Hypothalamus (tissue), 51 donors: Measurements from ENCODE around the gene FAM120B.
"Not testable (repeated sequence)": the region's sequence is repeated elsewhere in the genome, so short reads cannot be mapped to it uniquely, and the experiment has no call there.

Source experiments
- DNase-seq, 51 donors: peaks; one replicate each; lab custom pipeline; 2025; lab: John Stamatoyannopoulos, UW

The FAM120B gene

DNA sequence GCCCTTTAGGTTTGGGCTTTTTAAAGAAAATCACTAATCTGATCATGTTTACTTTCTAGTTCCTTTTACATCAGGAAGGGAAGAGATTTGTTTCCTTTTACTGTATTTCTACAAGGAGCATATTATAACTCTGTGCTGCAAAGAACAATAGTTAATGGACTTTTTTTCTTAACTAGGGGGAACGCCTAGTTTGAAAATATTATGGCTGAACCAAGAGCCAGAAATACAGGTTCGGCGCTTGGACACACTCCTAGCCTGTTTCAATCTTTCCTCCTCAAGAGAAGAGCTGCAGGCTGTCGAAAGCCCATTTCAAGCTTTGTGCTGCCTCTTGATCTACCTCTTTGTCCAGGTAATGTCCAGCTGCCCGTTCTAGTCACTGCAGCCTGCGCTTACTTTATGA, 41.4 kb downstream of the FAM120B start:
- DNase-seq = no peak

DNA sequence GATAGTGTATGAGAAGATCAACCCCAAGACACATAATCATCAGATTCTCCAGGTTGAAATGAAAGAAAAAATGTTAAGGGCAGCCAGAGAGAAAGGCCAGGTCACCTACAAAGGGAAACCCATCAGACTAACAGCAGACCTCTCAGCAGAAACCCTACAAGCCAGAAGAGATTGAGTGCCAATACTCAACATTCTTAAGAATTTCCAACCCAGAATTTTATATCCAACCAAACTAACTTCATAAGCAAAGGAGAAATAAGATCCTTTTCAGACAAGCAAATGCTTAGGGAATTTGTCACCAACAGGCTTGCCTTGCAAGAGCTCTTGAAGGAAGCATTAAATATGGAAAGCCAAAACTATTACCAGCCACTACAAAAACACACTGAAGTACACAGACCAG, 44.9 kb downstream of the FAM120B start:
- not testable (repeated sequence) for DNase-seq

DNA sequence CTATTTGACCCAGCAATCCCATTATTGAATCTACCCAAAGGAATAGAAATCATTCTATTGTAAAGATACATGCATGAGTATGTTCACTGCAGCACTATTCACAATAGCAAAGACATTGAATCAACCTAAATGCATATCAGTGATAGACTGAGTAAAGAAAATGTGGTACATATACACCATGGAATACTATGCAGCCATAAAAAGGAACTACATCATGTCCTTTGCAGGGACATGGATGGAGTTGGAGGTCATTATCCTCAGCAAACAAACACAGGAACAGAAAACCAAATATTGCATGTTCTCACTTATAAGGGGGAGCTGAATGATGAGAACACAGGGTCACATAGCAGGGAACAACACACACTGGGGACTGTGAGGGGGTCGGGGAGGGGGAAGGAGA, 48.6 kb downstream of the FAM120B start:
- DNase-seq = not testable (repeated sequence)

DNA sequence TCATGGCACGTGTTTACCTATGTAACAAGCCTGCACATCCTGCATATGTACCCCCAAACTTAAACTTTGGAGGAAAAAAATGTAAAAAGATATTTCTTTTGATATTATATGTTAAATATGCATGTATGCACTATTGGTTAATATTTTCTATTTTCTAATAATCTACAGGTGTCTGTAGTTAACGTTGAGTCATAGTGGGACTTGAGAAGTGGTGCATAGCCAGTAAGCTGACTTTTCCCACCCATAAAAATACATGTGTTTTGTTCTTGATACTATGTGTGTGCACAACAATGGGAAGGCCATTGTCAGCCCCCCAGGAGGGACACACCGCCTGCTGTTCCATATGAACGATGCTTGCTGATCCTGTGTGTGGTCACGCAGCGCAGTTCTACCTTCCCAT, 49.1 kb downstream of the FAM120B start:
- DNase-seq = no peak

DNA sequence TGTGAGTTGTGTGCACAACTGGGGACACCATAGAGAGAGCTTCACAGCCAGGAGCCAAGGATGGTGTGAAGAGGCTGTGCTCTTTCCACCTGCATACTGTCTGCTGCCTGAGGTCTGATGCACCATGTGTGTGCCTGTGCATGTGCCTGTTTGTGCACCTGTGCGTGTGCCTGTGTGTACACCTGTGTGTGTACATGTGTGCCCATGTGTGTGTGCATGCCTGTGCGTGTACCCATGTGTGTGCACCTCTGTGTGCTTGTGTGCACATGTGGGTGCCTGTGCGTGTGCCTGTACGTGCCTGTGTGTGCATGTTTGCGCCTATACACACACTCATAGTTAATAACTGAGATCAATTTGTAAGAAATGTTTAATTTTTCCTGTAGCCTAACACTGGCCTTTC, 51.3 kb downstream of the FAM120B start:
- DNase-seq = no peak

DNA sequence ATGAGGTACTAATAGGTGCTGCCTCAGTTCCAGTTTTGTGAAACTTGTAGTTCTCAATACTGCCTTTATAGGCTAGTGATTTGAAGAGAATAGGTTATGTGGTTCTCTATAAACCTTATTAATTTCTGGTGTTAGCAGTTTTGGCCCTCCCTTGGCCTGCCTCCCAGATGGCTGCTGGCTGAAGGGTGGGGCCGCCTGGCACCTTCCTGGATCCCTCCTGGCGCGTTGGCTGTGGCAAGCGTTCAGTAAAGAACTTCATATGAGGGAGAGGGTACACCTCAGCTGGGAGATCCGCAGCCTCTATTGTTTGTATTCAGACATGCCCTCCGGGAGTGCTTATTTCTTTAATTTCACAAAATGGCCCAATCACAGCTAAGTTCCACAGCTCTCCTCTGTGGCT, 51.9 kb downstream of the FAM120B start:
- no peak for DNase-seq

DNA sequence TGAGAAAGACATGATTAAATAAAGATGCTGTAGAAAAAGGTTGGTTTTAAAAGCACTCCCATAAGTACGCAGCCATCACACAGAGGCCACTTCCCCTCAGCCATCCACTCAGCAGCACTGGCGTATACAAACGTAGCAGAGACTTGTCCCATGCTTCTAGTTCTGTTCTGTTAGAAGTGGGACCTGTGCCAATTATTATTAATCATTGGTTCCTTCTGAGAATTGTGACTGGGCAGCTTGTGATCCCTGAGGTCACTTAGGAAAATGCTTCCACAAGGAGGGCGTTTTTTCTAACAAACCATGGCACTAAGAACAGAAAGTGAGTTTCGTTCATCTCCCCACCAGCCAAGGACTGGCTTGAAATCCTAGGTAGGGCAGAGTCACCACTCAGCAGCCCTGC, 53.9 kb downstream of the FAM120B start:
- DNase-seq = no peak

DNA sequence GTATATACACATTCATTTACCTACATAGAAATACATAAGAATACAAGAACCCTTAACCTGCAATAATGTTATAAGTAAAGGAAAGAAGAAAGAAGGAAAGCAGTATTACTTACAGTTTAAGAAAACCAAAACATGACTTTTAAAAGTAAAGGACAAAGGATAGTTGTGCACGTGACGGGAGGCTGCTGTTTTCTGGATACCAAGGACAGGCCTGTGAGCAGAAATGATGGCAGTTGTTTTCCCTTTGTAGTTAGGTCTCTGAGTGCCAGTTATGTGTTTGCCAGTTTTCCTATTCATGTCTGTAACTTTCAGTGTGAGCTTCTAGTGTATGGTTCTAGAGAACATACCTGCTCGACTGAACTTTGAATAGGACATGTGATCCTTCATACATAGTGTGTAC, 54.8 kb downstream of the FAM120B start:
- no peak for DNase-seq

DNA sequence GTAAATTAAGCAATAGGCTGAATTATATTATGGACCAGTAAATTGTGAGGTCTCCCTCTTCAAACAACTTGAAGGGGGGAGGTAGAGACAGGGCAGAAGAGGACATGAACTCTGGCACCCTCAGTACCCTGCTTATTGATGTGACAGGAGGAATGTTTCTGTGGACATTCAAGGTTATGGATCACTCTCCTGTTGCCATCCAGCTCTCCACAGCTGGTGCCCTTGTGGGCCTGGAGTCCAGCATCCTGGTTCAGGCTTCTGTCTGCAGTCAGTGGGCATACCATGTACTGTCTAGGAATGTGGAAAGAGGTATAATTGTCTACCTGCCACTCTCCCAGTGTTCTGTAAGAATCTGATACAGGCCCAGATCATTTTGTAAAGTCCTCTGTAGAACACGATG, 55.6 kb downstream of the FAM120B start:
- DNase-seq = no peak

DNA sequence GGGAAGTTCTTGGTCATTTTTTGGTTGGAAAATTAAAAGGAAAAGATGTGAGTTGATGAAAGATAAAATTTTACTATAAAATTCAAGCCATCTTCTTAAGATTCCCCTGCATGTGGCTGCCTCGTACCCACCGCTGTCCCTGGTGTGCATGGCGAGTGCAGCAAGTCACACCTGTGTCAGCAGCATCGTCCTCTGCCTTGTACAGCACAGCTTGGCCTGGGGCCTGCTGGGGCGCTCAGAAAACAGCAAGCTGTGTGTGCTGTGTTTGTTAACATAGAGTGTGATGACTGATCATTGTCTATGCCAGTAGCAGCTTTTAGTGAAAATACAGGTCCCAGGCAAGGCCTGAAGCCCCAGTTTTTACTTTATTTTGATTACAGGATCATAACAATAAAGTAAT, 56.7 kb downstream of the FAM120B start:
- no peak for DNase-seq

DNA sequence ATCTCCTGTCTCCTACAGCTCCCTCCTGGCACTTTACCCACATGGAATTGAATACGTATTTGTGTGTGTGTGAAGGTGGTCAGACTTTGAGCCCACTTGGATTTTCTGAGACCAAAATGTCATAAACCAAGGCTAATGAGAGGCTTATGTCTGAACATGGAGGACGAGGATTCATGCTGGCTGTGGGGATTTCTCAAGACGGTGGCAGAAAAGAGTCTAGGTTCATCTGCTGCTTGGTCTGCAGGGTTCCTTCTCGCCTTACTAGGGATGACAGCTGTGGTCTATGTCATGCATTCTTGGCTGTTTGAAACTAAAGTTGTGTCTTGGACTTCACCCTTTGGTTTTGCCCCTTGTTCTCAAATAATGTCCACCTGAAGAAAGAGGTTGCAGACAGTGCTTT, 58.6 kb downstream of the FAM120B start:
- no peak for DNase-seq

DNA sequence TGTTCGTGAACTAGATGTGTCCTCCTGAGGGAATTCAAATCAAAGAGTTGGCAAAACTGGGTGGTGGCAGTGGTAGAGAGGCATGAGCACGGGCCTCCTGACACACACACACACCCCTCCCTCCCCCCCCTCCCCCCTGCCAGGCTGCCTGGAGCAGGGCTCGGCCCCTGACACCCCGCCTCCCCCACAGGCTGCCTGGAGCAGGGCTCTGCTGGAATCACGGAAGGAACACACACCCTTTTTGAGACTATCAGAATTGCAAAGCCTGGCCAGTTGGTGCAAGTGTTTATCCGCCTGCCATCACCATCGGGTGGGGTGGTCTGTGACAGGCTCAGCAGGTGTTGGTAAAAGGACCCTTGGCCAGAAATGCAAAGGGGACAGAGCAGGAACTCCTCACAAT, 59.0 kb downstream of the FAM120B start:
- DNase-seq = no peak

DNA sequence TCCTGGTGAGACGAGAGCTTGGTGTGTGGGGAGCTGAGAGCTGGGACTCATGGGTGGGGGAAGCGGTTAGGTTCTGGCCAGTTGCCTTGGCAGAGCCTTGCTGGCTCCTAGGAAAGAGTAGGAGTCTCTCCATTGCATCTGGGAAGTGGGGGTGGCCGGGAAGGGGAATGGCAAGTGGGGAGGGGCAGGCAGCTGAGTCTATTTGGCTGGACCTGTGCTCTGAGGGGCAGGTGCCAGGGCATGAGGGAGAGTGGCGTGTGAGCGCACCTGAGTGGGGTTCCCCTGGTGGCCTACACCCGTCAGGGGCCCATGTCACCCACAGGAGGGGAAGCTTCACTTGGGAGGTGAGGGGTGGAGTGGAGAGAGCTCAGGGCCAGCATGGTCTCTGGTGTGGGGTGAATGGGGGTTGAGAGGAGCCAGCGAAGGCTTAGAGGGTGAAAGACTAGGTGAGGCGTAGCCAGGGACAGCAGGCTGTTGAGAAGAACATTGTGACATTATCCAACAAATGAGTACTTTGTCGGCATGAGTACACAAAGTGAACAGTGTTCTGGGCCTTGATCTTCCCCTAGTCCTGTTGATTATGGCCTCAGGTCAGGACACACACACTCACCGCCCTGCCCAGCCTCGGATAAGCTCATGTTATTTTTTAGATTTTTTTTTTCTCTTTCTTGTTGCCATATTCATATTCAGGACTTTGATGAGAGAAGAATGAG, 59.8 kb downstream of the FAM120B start:
- DNase-seq = peak in 3 of 51 donors; percentile 18 to 38 (median 28)

DNA sequence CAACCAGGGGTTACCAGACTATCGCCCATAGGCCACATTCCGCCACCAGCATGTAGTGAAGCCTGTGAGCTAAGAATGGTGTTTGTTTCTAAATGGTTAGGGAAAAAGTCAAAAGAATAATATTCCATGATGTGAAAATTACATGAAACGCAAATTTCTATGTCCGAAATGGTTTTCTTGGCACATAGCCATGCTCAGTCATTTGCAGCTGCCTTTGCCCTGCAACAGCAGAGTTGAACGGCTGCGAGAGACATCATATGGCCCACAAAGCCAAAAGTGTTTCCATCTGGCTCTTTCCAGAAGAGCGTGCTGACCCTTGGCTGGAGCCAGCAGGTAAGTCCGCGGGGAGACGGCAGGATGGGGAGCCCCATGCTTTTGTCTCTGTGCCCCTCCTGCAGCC, 60.7 kb downstream of the FAM120B start:
- peak in 2 of 51 donors; percentile 11 to 22 for DNase-seq

DNA sequence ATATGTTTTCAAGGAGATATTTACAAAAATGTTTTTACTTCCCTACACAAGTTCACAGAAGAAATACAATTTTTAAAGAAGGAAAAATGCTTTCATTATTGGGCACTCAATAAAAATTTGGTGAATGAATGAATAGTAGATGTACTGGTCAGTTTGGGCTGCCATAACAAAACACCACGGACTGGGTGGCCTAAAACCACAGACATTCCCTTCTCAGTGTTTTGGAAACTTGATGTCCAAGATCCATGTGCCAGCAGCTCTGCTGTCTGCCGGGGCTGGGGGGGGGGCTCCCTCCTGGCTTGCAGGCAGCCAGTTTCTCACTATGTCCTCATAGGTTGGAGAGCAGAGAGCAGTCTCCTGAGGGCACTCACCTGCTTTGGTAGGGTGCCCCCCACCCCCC, 62.0 kb downstream of the FAM120B start:
- DNase-seq = no peak

DNA sequence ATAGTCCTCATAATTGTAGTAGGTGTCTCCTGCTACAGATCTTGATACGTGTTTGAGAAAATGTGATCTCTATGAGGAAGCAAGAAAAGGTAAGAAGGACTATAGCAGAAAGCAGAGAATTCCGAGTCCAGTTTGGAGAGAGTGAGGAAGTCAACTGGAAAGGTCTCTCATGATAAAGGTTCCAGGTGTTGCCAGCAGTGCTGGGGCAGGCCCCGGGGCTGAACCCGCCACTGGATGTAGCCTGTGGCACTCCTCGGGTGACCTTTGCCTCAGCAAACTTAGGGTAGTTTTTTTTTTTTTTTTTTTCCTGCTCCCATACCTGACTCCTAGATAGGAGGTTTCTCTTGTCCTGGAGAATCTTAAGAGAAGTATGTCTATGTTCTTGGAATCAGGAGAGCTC, 62.8 kb downstream of the FAM120B start:
- DNase-seq = no peak

DNA sequence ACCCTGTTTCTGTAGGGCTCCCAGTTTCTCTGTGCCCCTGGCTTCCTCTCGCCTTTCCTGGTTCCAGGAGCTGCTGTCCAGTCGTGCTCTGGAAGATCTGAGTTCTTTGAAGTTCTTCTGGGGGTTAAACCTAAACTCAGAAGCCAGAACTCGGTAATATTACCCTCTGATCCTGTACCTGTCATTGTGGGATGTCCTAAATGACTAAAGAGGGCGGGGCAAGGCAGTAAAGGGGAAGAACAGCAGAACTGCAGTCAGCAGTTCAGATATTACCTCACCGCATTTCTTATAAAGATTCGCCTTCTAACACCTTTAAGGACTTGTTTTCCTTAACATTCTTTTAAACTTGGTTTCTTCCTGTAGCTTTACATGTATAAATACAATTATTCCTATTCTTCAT, 63.9 kb downstream of the FAM120B start:
- DNase-seq = no peak

DNA sequence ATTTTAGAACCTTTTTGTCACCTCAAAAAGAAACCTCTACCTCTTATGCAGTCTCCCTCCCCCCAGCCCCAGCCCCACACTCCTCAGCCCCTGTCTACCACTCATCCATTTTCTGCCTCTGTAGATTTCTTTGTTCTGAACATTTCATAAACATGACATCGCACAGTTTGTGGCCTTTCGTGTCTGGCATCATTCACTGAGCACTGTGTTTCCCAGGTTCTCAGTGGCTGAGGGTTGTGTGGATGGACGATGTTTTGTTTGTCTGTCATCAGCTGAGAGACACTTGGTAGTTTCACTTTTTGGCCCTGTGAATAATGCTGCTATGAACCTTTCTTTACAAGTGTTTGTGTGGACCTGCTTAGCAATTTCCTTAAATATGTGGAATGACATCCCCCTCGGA, 64.5 kb downstream of the FAM120B start:
- DNase-seq = no peak

DNA sequence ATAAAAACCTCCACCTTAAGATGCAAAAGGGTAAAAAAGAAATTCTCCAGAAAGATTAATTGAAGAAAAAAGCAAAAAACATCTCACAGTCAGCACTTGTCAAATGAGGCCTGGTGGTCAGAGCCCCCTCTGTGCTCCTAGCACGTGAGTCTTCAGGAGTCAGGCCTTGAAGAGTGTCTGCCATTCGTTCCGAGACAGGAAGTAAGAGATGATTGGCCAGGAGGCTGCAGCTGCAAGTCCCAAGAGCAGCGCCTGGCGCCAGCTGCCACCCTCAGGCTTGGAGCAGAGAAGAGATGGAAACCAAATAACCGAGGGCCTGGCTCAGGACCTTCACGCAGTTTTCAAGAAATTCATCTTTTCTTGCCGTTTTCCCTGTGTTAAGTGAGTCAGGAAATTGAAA, 65.0 kb downstream of the FAM120B start:
- DNase-seq = peak in 33 of 51 donors; percentile 9 to 85 (median 55)

DNA sequence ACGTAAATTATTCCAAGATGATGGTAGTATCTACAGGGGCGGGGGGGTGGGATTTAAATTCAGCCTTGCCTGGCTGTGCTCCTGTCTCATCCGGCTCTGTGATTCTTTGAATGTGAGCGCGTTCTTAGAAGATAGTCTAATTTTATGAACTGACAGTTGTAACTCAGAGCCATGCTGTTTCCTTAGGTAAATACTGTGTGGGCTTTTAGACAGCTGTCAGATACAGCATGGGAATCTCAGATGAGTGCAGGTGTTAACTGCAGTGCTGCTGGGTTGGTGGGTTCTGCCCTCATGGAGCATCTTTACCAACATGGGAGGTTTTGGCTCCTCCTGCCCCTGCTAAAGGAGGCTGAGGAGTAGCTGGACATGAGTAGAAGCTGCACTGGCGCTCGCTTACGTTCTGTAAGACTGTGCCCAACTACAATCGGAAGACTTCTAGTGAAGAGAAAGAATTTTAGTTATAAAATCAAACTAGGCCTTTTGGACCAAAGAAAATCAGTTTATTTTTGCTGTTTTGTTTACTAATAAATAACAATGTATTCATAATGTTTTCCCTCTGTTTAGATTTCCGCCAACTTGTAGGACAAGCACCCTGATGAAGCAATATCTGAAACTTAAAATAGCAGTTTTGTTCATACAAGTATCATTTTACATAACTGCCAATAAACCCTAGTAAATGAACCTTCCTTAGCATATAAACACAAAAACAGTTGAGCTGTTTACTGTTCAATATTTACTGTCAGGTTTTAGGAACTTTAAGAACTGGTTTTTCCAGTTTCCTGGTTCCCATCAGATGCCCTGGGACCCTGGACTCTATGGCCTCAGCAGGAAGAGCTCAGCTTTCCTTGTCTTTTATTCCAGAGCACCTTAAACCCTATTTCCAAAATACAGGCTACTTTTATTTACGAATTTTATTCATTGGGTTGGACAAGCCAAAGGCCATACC, 66.1 kb downstream of the FAM120B start:
- DNase-seq = no peak

DNA sequence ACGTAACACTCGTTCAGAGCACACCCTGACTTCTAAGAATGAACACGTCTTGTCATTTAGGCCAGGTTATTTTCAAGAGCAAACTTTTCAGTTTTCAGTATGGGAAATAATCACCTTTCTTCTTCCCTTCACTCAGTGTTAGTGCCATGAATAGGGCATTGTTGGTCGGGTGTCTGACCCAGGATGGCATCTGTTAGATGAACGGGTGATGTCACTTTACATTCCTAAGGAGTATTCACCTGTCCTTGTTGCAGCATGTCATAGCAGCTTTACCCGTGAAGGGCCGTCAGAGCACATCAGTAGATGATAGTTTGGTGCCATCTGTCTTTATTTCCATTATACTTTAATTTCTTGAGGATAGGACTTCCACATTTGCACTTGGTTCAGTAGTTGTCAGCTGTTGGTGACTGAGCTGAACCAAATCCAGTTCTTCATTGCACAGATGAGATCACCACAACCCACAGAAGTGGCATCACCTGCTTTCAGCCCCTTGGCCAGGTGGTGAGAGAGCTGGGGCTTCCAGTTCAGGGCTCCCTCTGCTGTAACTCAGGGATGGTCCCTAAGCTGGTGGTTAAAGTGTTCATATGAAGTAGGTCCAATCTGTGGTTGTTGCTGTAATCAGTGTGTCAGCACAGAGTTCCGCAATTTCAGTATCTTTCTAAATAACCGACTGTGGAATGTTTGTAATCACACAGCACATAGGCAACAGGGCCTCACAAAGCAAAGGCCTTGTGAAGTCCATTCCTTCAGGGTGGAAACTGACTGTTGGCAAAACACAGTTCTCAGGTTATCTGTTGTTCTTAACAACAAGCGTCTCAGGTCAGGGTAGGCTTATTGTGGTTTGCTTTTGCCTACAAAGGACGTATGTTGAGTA, 68.2 kb downstream of the FAM120B start:
- DNase-seq = no peak
